Neural crest cell (in vitro differentiated cells): ENCODE measurements around the gene PDK2. TPM values are rescaled to one million over a fixed set of nuclear protein-coding genes. Genes with fewer than 3 reads are reported as not detected.

Experiments
- DNase-seq: peaks from one replicate; pipeline ENCODE4 v3.0.0; 2021; ENCODE audit warnings: low read depth, mixed read lengths, low spot score
- H3K27ac Mint-ChIP-seq: one replicate; pipeline ENCODE4 v1.8.0; 2021; ENCODE audit warnings: mild to moderate bottlenecking, mixed read lengths; ENCODE audit not compliant: unreplicated experiment
- H3K27me3 Mint-ChIP-seq: 2 replicates; pipeline ENCODE4 v1.8.0; 2021; ENCODE audit warnings: low read depth, mild to moderate bottlenecking, mixed read lengths
- H3K36me3 Mint-ChIP-seq: 2 replicates; pipeline ENCODE4 v1.8.0; 2021; ENCODE audit warnings: low read depth, mild to moderate bottlenecking, mixed read lengths
- H3K4me1 Mint-ChIP-seq: 2 replicates; pipeline ENCODE4 v1.8.0; 2021; ENCODE audit warnings: mixed read lengths
- H3K4me3 Mint-ChIP-seq: one replicate; pipeline ENCODE4 v1.8.0; 2021; ENCODE audit warnings: mild to moderate bottlenecking, mixed read lengths
- H3K9me3 Mint-ChIP-seq: 2 replicates; pipeline ENCODE4 v1.8.0; 2021; ENCODE audit warnings: mixed read lengths
- total RNA-seq: library from RNA; stranded (reverse); gene quantifications from 2 replicates; pipeline ENCODE4 v1.2.1, GENCODE V29; 2021
- TF ChIP-seq, protein P1 (sequence below): fragments of 200-600 bp; sonication (generic); conservative IDR thresholded peaks from 2 replicates; pipeline ENCODE4 v1.5.0; 2021; ENCODE audit warnings: antibody characterized with exemption, mild to moderate bottlenecking

Gene PDK2
- total RNA-seq, 1 donor from 2014 or later: 21.6 TPM

DNA sequence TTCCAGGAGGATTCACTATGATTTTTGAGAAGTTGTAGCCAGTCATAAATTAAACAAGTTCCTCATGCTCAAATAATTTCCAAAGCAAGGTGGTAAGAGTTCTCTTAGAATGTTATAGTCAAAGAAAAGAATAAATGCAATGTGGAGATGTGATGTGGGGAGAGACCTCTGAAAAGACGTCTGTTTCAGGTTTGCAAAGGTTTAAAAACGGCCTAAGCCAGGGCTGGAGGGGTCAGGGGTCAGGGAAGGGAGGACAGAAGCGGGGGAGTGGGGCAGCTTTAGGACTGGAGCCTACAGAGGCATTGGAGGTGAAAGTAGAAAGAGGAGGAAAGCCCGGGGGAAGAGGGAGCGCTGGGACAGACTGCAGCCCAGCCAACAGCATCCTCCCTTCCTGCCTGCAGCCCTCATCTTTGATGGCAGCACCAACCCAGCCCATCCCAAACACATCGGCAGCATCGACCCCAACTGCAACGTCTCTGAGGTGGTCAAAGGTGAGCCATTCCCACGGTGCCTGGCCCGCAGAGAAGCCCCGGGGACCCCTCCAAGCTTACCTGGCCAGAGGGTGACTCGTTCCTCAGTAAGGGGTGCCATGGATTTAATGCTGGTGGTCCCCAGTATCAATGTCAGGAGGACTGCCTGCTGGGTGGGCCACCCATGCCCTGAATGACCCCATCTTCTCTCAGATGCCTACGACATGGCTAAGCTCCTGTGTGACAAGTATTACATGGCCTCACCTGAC lies 11.4 kb downstream of the PDK2 start:
- Mint-ChIP-seq H3K27me3 (no peaks in the 10 kb centered on the region), H3K9me3 (no peaks in the 10 kb centered on the region), H3K4me3 (no peak overlapping the region), H3K4me1 (peaks cover 15% of the 10 kb centered on the region), H3K27ac (no peak overlapping the region), H3K36me3 (no peaks in the 10 kb centered on the region)
- no peak for DNase-seq
- TF ChIP-seq, protein P1, sequence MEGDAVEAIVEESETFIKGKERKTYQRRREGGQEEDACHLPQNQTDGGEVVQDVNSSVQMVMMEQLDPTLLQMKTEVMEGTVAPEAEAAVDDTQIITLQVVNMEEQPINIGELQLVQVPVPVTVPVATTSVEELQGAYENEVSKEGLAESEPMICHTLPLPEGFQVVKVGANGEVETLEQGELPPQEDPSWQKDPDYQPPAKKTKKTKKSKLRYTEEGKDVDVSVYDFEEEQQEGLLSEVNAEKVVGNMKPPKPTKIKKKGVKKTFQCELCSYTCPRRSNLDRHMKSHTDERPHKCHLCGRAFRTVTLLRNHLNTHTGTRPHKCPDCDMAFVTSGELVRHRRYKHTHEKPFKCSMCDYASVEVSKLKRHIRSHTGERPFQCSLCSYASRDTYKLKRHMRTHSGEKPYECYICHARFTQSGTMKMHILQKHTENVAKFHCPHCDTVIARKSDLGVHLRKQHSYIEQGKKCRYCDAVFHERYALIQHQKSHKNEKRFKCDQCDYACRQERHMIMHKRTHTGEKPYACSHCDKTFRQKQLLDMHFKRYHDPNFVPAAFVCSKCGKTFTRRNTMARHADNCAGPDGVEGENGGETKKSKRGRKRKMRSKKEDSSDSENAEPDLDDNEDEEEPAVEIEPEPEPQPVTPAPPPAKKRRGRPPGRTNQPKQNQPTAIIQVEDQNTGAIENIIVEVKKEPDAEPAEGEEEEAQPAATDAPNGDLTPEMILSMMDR: no peak

DNA sequence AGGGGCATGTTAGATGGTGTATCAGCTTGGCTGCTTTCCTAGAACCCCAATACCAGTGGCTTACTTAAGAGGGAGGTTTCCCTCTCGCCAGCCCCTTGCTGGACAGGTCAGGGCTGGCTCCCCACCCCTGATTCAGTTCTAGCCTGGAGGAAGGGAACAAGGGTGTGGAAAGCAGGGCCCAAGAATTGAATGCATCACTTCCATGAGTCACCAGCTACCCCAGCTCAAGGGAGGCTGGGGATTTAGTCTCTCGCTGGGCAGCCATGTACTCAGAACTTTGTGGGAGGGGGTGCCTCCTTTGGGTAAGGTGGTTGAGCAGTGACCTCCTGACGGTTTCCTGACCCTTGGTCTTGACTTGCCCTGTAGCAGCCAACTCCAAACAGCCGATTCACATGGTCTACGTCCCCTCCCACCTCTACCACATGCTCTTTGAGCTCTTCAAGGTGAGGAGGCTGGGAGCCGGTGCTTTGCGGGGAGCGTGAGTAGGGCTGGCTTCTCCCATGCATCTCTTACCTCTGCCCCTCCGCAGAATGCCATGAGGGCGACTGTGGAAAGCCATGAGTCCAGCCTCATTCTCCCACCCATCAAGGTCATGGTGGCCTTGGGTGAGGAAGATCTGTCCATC lies 12.8 kb downstream of the PDK2 start:
- H3K27ac Mint-ChIP-seq: no peak overlapping the region
- H3K36me3 Mint-ChIP-seq: no peaks in the 10 kb centered on the region
- peaks cover 20% of the 10 kb centered on the region for H3K4me1 Mint-ChIP-seq
- no peak for DNase-seq
- no peaks in the 10 kb centered on the region for H3K9me3 Mint-ChIP-seq
- TF ChIP-seq, protein P1: no peak
- no peaks in the 10 kb centered on the region for H3K27me3 Mint-ChIP-seq
- H3K4me3 Mint-ChIP-seq: no peak overlapping the region

DNA sequence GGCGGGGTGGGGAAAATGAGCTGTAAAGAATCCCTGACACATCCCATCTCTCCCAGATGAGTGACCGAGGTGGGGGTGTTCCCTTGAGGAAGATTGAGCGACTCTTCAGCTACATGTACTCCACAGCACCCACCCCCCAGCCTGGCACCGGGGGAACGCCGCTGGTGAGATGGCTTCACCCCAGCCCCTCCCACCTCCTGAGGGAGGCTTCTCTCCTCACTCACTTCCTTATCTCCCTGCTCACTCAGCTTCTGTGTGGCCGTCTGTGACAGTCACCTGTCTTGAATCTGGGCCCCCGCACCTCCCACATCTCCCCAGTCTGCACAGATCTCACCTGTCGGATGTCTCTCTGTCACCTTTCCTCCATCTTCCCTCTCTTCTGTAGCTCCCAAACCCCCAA lies 13.4 kb downstream of the PDK2 start:
- no peak for DNase-seq
- H3K27ac Mint-ChIP-seq: no peak overlapping the region
- no peaks in the 10 kb centered on the region for H3K9me3 Mint-ChIP-seq

DNA sequence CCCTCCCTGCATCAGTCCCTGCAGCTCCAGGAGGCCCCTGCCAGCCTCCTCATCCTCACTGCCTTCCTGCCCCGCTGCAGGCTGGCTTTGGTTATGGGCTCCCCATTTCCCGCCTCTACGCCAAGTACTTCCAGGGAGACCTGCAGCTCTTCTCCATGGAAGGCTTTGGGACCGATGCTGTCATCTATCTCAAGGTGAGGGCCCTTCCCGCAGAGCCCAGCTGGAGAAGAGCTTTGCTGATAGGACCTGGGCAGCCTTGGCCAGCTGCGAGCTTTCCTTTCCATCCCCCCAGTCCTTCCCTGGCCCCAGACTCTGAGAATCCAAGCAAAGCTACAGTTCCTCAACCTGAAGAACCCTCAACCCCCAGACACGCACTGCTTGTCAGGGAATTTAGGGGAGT lies 14.1 kb downstream of the PDK2 start:
- TF ChIP-seq, protein P1: no peak
- Mint-ChIP-seq H3K4me3 (no peak overlapping the region), H3K36me3 (no peaks in the 10 kb centered on the region), H3K27ac (no peak overlapping the region), H3K27me3 (no peaks in the 10 kb centered on the region), H3K4me1 (peaks cover 28% of the 10 kb centered on the region), H3K9me3 (no peaks in the 10 kb centered on the region)
- no peak for DNase-seq

More for the DNA sequence above, 13.4 kb downstream of the PDK2 start:
- H3K4me3 Mint-ChIP-seq: no peak overlapping the region
- peaks cover 26% of the 10 kb centered on the region for H3K4me1 Mint-ChIP-seq
- TF ChIP-seq, protein P1: no peak
- H3K27me3 Mint-ChIP-seq: no peaks in the 10 kb centered on the region
- H3K36me3 Mint-ChIP-seq: no peaks in the 10 kb centered on the region

DNA sequence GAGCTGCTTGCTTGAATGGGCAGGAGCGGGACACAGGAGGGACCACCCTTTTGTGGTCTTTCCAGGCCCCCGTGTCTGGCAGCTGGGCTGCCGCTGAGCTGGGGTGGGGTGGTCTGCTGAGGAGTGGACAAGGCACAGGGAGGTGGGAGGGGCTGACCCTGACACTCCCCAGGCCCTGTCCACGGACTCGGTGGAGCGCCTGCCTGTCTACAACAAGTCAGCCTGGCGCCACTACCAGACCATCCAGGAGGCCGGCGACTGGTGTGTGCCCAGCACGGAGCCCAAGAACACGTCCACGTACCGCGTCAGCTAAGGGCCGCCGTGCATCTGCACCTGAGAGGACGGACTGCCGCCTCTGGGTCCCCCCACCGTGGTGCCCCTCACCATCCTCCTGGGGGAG lies 14.6 kb downstream of the PDK2 start:
- TF ChIP-seq, protein P1: no peak
- Mint-ChIP-seq H3K27me3 (peaks cover under 1% of the 10 kb centered on the region), H3K4me1 (peaks cover 30% of the 10 kb centered on the region), H3K27ac (no peak overlapping the region), H3K36me3 (no peaks in the 10 kb centered on the region), H3K4me3 (no peak overlapping the region), H3K9me3 (no peaks in the 10 kb centered on the region)
- DNase-seq: no peak
